ENCODE data around the gene USP14.

The USP14 gene

GRCh38 chr18:248053-248452, 89.7 kb downstream of the USP14 start:
- Histone ChIP-seq H3K4me2 (ENCODE audit: low read depth, low read length, poor library complexity, severe bottlenecking) (no peak overlapping the region), H3K27me3 (ENCODE audit: insufficient read depth, low read length, poor library complexity, severe bottlenecking) (no peaks in the 10 kb centered on the region), H3K9ac (ENCODE audit: low read depth, low read length, poor library complexity, severe bottlenecking) (no peak overlapping the region), H3K9me3 (ENCODE audit: insufficient read depth, low read depth, low read length) (no peaks in the 10 kb centered on the region), H3K4me1 (ENCODE audit: insufficient read depth, low read length, poor library complexity, severe bottlenecking) (no peaks in the 10 kb centered on the region), H3F3A (ENCODE audit: low read depth) (no peaks in the 10 kb centered on the region), H3K4me3 (ENCODE audit: low read length, poor library complexity, severe bottlenecking) (no peak overlapping the region), H3K79me2 (ENCODE audit: insufficient read depth, low read length) (no peaks in the 10 kb centered on the region), H2AFZ (ENCODE audit: low read length) (no peak overlapping the region), H3K9me2 (replicated peaks; ENCODE audit: low read depth, low read length) (no peaks in the 10 kb centered on the region), H4K20me1 (ENCODE audit: insufficient read depth, low read length, poor library complexity, severe bottlenecking) (no peaks in the 10 kb centered on the region), H3K36me3 (ENCODE audit: insufficient read depth, low read length) (peaks cover 74% of the 10 kb centered on the region)
- TF ChIP-seq CTCF (conservative IDR thresholded peaks at IDR 0.05; ENCODE audit: low read length), result no peak
- TF ChIP-seq EZH2phosphoT487 (IDR thresholded peaks at IDR 0.05; ENCODE audit: borderline replicate concordance), result no peak

DNA sequence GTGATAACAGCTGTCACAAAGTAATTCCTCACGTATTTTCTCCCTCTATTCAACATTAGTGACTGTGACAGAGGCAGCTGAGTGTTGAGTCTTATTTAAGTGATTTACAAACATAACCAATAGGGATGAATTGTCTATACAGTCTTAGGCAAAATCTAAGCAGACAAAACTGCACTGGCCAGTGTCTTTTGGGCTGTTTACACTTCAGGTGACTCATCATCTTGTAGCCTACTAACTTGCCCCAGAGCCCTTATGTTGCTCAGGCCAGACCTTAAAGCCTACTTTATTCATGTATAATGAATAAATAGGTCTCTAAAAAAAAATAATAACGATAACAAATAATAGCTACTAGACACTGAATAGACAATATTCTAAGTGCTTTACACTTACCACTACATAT, 92.3 kb downstream of the USP14 start:
- H4K20me1 ChIP-seq (ENCODE audit: insufficient read depth, low read length, poor library complexity, severe bottlenecking), result no peaks in the 10 kb centered on the region
- no peak overlapping the region for H3K9ac ChIP-seq (ENCODE audit: low read depth, low read length, poor library complexity, severe bottlenecking)
- no peaks in the 10 kb centered on the region for H3K4me1 ChIP-seq (ENCODE audit: insufficient read depth, low read length, poor library complexity, severe bottlenecking)
- H3F3A ChIP-seq (ENCODE audit: low read depth), result no peaks in the 10 kb centered on the region
- H3K79me2 ChIP-seq (ENCODE audit: insufficient read depth, low read length), result no peaks in the 10 kb centered on the region
- no peak overlapping the region for H2AFZ ChIP-seq (ENCODE audit: low read length)
- H3K9me2 ChIP-seq (replicated peaks; ENCODE audit: low read depth, low read length), result no peaks in the 10 kb centered on the region
- peaks cover 76% of the 10 kb centered on the region for H3K36me3 ChIP-seq (ENCODE audit: insufficient read depth, low read length)
- no peaks in the 10 kb centered on the region for H3K27me3 ChIP-seq (ENCODE audit: insufficient read depth, low read length, poor library complexity, severe bottlenecking)
- no peak overlapping the region for H3K4me2 ChIP-seq (ENCODE audit: low read depth, low read length, poor library complexity, severe bottlenecking)
- H3K4me3 ChIP-seq (ENCODE audit: low read length, poor library complexity, severe bottlenecking), result no peak overlapping the region
- no peaks in the 10 kb centered on the region for H3K9me3 ChIP-seq (ENCODE audit: insufficient read depth, low read depth, low read length)
- TF ChIP-seq CTCF (conservative IDR thresholded peaks at IDR 0.05; ENCODE audit: low read length) (no peak), EZH2phosphoT487 (IDR thresholded peaks at IDR 0.05; ENCODE audit: borderline replicate concordance) (no peak)

GRCh38 chr18:251572-251971, 93.2 kb downstream of the USP14 start:
- H3F3A ChIP-seq (ENCODE audit: low read depth), result no peaks in the 10 kb centered on the region
- H3K9me3 ChIP-seq (ENCODE audit: insufficient read depth, low read depth, low read length), result no peaks in the 10 kb centered on the region
- no peaks in the 10 kb centered on the region for H3K9me2 ChIP-seq (replicated peaks; ENCODE audit: low read depth, low read length)
- H2AFZ ChIP-seq (ENCODE audit: low read length), result no peak overlapping the region
- TF ChIP-seq EZH2phosphoT487 (IDR thresholded peaks at IDR 0.05; ENCODE audit: borderline replicate concordance) (no peak), CTCF (conservative IDR thresholded peaks at IDR 0.05; ENCODE audit: low read length) (no peak)
- H3K9ac ChIP-seq (ENCODE audit: low read depth, low read length, poor library complexity, severe bottlenecking), result no peak overlapping the region
- no peaks in the 10 kb centered on the region for H3K27me3 ChIP-seq (ENCODE audit: insufficient read depth, low read length, poor library complexity, severe bottlenecking)
- no peak overlapping the region for H3K4me2 ChIP-seq (ENCODE audit: low read depth, low read length, poor library complexity, severe bottlenecking)
- H3K4me1 ChIP-seq (ENCODE audit: insufficient read depth, low read length, poor library complexity, severe bottlenecking), result no peaks in the 10 kb centered on the region
- H4K20me1 ChIP-seq (ENCODE audit: insufficient read depth, low read length, poor library complexity, severe bottlenecking), result no peaks in the 10 kb centered on the region
- H3K4me3 ChIP-seq (ENCODE audit: low read length, poor library complexity, severe bottlenecking), result no peak overlapping the region
- H3K36me3 ChIP-seq (ENCODE audit: insufficient read depth, low read length), result peaks cover 78% of the 10 kb centered on the region
- H3K79me2 ChIP-seq (ENCODE audit: insufficient read depth, low read length), result no peaks in the 10 kb centered on the region
